HG03469 (cell line): ENCODE measurements around the gene USO1.
A peak's percentile ranks its signal among the peaks of the same experiment; 100 is the strongest.
"Not testable (repeated sequence)": the region's sequence is repeated elsewhere in the genome, so short reads cannot be mapped to it uniquely, and the experiment has no call there.

Experiments used
- ATAC-seq: cut with Tn5 transposase; IDR thresholded peaks from one replicate; pipeline ENCODE4 v1.9.1; 2021; ENCODE audit warnings: mild to moderate bottlenecking, moderate library complexity, moderate number of reproducible peaks; ENCODE audit not compliant: unreplicated experiment

The USO1 gene

GRCh38 chr4:75708218-75708691 is 16.1 kb upstream of the USO1 start:
- ATAC-seq = peak; percentile 67

- no peak for ATAC-seq
Observed at GRCh38 chr4:75710246-75710645, 14.1 kb upstream of the USO1 start.

GRCh38 chr4:75714011-75714410 is 10.4 kb upstream of the USO1 start:
- ATAC-seq = no peak

- ATAC-seq = no peak
Observed at GRCh38 chr4:75714704-75715103, 9.7 kb upstream of the USO1 start.

- ATAC-seq = no peak
Observed at GRCh38 chr4:75715105-75715799, 9.1 kb upstream of the USO1 start.

GRCh38 chr4:75716054-75716453 is 8.3 kb upstream of the USO1 start:
- not testable (repeated sequence) for ATAC-seq

- ATAC-seq = no peak
Observed at GRCh38 chr4:75717408-75717807, 7.0 kb upstream of the USO1 start.

- no peak for ATAC-seq
Observed at GRCh38 chr4:75718529-75718928, 5.8 kb upstream of the USO1 start.

GRCh38 chr4:75722417-75722816 is 2.0 kb upstream of the USO1 start:
- no peak for ATAC-seq

GRCh38 chr4:75723163-75724065 is 963 bp upstream of the USO1 start:
- no peak for ATAC-seq

GRCh38 chr4:75724867-75725724 is 719 bp downstream of the USO1 start:
- ATAC-seq = peak; percentile 26

- not testable (repeated sequence) for ATAC-seq
Observed at GRCh38 chr4:75725942-75726538, 1.7 kb downstream of the USO1 start.

GRCh38 chr4:75726577-75726976 is 2.2 kb downstream of the USO1 start:
- no peak for ATAC-seq

GRCh38 chr4:75727073-75727472 is 2.7 kb downstream of the USO1 start:
- no peak for ATAC-seq

GRCh38 chr4:75729836-75730235 is 5.5 kb downstream of the USO1 start:
- no peak for ATAC-seq

- no peak for ATAC-seq
Observed at GRCh38 chr4:75733369-75733768, 9.0 kb downstream of the USO1 start.

GRCh38 chr4:75735525-75735924 is 11.1 kb downstream of the USO1 start:
- no peak for ATAC-seq

- no peak for ATAC-seq
Observed at GRCh38 chr4:75736862-75737261, 12.5 kb downstream of the USO1 start.

- ATAC-seq = no peak
Observed at GRCh38 chr4:75737398-75737797, 13.0 kb downstream of the USO1 start.

GRCh38 chr4:75741027-75741426 is 16.6 kb downstream of the USO1 start:
- no peak for ATAC-seq

- ATAC-seq = no peak
Observed at GRCh38 chr4:75742451-75742850, 18.1 kb downstream of the USO1 start.
